ENCODE data around the gene GNG8. TPM values are rescaled to one million over a fixed set of nuclear protein-coding genes. Genes with fewer than 3 reads are reported as not detected.

The GNG8 gene
- total and polyA plus RNA-seq, 9 of the 15 experiments (the other 6 are each of a cell fraction or from before 2014, with no cell fraction given) = 1.3 TPM; not detected in 8

- BruUV-seq (replicated peaks) = no TSS peak
- peaks cover 0 to 15% of the 10 kb centered on the region in 2 experiments; a peak in 3 of 5 replicates for H3K4me1 ChIP-seq (replicated peaks in 1 of 2; ENCODE audit: control insufficient read depth in 2 of 2, insufficient read depth in 2 of 2, low read length in 2 of 2)
- TF ChIP-seq VEZF1 (CRISPR knock-in tag; IDR thresholded peaks at IDR 0.05) (peak; percentile 40; the same call in 1 of the 2 replicates), TFAP4 (CRISPR knock-in tag; IDR thresholded peaks at IDR 0.05; ENCODE audit: borderline replicate concordance) (peak; percentile 77), ELF1 (tag; IDR thresholded peaks at IDR 0.05) (peak; percentile 65; the same call in 1 of the 2 replicates), KDM5B (IDR thresholded peaks at IDR 0.05; ENCODE audit: insufficient replicate concordance, low read depth, low read length) (no peak)
- no peaks in the 10 kb centered on the region for H3K9me1 ChIP-seq (ENCODE audit: control insufficient read depth, insufficient read depth, low read length)
- H3K79me2 ChIP-seq (ENCODE audit: control insufficient read depth, insufficient read depth, low read length) = peaks cover 4% of the 10 kb centered on the region; the same call in 1 of the 3 replicates
- ATAC-seq (peak; percentile 100), FAIRE-seq (peak; percentile 82), DNase-seq (ENCODE audit: extremely low read depth in 1 of 4, low spot score in 3 of 4) (peak; percentile 86 to 99 (median 98))
- H3K27ac ChIP-seq (ENCODE audit: extremely low read depth, low read depth, low read length) = no peak overlapping the region
- in situ Hi-C loops (cut with MboI) = no loop called here
- no peak overlapping the region for H2AFZ ChIP-seq (ENCODE audit: low read depth, low read length)
- peak overlapping the region in 1 of 2 experiments; percentile 55; a peak in 1 of 4 replicates for H3K9ac ChIP-seq (ENCODE audit: insufficient read depth in 1 of 2, low read depth in 2 of 2, low read length in 2 of 2)
- WGBS (ENCODE audit: insufficient coverage, low coverage, missing lambda C conversion rate) = 67% methylated on average over 24 of the region's 26 CpGs
- no peaks in the 10 kb centered on the region for H3K9me3 ChIP-seq (replicated peaks; ENCODE audit: control insufficient read depth, insufficient read depth, low read depth, low read length)
- no peak overlapping the region for H3K4me2 ChIP-seq (ENCODE audit: insufficient read depth, low read length)
- no peaks in the 10 kb centered on the region; the same call in 1 of the 2 replicates for H4K20me1 ChIP-seq (replicated peaks; ENCODE audit: control insufficient read depth, insufficient read depth, low read length)
- POLR2A ChIA-PET = interaction anchor here (0.6 to 1.0 kb wide), 2 partner anchors 9 to 17 kb away, joined by 3 to 6 read pairs; partner anchors contain the start of gene DACT3
- H3K27me3 ChIP-seq (ENCODE audit: control insufficient read depth in 2 of 2, insufficient read depth in 2 of 2, low read length in 2 of 2) = no peaks in the 10 kb centered on the region
- no peak overlapping the region for H3K4me3 ChIP-seq
- H3K36me3 ChIP-seq (ENCODE audit: control insufficient read depth, insufficient read depth, low read length) = peaks cover 73% of the 10 kb centered on the region; the same call in 2 of the 3 replicates
- CTCF ChIA-PET (ENCODE audit: low intra/inter-chr PET ratio) = no interaction called here
- intact Hi-C loops (cut with micrococcal nuclease) = no loop called here
Measured at GRCh38 chr19:46678110-46678732, 42.2 kb upstream of the GNG8 start.

Data from K562 (cell line).